ENCODE measurements around the gene GOLGA6B. TPM values are rescaled to one million over a fixed set of nuclear protein-coding genes. Genes with fewer than 3 reads are reported as not detected.
A peak's percentile ranks its signal among the peaks of the same experiment; 100 is the strongest.

GOLGA6B gene
- total RNA-seq, 1 experiment from 2014 or later = 0.33 TPM

- H3K36me3 Mint-ChIP-seq (ENCODE audit: insufficient read depth in 1 of 3, low read depth in 3 of 3) = no peaks in the 10 kb centered on the region
- no peak for TF ChIP-seq CTCF (conservative IDR thresholded peaks at IDR 0.05)
- Histone ChIP-seq H3K27me3 (ENCODE audit: insufficient read depth, low read length) (no peaks in the 10 kb centered on the region), H3K9ac (ENCODE audit: extremely low read depth, insufficient read length, low read length) (no peak overlapping the region), H2AFZ (ENCODE audit: low read length) (no peak overlapping the region), H4K91ac (ENCODE audit: insufficient read length, low read depth, low read length) (no peak overlapping the region), H2AK5ac (ENCODE audit: insufficient read length, low read length) (no peak overlapping the region), H3K4me2 (ENCODE audit: insufficient read depth, insufficient read length, low read length) (no peak overlapping the region), H4K20me1 (ENCODE audit: control insufficient read depth, insufficient read depth, insufficient read length) (no peaks in the 10 kb centered on the region), H2BK120ac (ENCODE audit: low read depth, low read length, poor library complexity, severe bottlenecking) (peak overlapping the region; percentile 57), H4K8ac (replicated peaks; ENCODE audit: insufficient read length, low read depth, low read length) (no peak overlapping the region), H3K18ac (ENCODE audit: insufficient read length, low read depth, low read length) (peak overlapping the region; percentile 58), H3K56ac (ENCODE audit: insufficient read length, low read depth, low read length) (no peak overlapping the region), H3K4me1 (ENCODE audit: insufficient read depth, low read length) (peaks cover 12% of the 10 kb centered on the region; the same call in 1 of the 2 replicates), H3T11ph (ENCODE audit: low read length) (no peak overlapping the region), H2BK5ac (ENCODE audit: insufficient read length, low read length) (no peak overlapping the region), H2BK15ac (ENCODE audit: low read depth, low read length) (no peak overlapping the region), H3K27ac (ENCODE audit: insufficient read length, low read depth, low read length) (no peak overlapping the region), H3K14ac (ENCODE audit: insufficient read depth, low read length) (peak overlapping the region; percentile 20; the same call in 1 of the 2 replicates), H3K79me2 (ENCODE audit: insufficient read depth, low read length) (no peaks in the 10 kb centered on the region), H3K23me2 (ENCODE audit: insufficient read length, low read depth, low read length, poor library complexity, severe bottlenecking) (no peaks in the 10 kb centered on the region), H4K5ac (ENCODE audit: insufficient read length, low read depth, low read length) (no peak overlapping the region), H3K9me3 (ENCODE audit: control insufficient read depth, low read depth, low read length) (no peaks in the 10 kb centered on the region), H3K23ac (ENCODE audit: insufficient read length, low read depth, low read length) (no peak overlapping the region), H2BK12ac (ENCODE audit: insufficient read length, low read depth, low read length) (peak overlapping the region; percentile 35), H2BK20ac (ENCODE audit: low read depth, low read length, poor library complexity, severe bottlenecking) (no peak overlapping the region), H3K79me1 (ENCODE audit: insufficient read depth, low read depth, low read length, poor library complexity, severe bottlenecking) (no peaks in the 10 kb centered on the region), H3K4ac (ENCODE audit: low read depth, low read length) (no peak overlapping the region)
- H3K9me3 Mint-ChIP-seq = no peaks in the 10 kb centered on the region
- peaks cover 19 to 20% of the 10 kb centered on the region in 2 experiments for H3K4me1 Mint-ChIP-seq
- DNase-seq = no peak
- WGBS (ENCODE audit: extremely low coverage, insufficient read length, low lambda C conversion rate) = no CpG with 5 or more reads among the region's 3 CpGs
- H3K27me3 Mint-ChIP-seq (ENCODE audit: low read depth) = no peaks in the 10 kb centered on the region
- peak overlapping the region in 1 of 3 experiments; percentile 83; a peak in 1 of 7 replicates for H3K27ac Mint-ChIP-seq
- no peak overlapping the region for H3K4me3 Mint-ChIP-seq
These were observed 39.5 kb upstream of the GOLGA6B start for GRCh38 chr15:72614810-72615532.

Measured in H9 (cell line).